ENCODE results near the gene CCDC38. TPM values are rescaled to one million over a fixed set of nuclear protein-coding genes. Genes with fewer than 3 reads are reported as not detected.
A peak's percentile ranks its signal among the peaks of the same experiment; 100 is the strongest.

Gene CCDC38
- total RNA-seq, 1 experiment from 2014 or later = 0.35 TPM

GRCh38 chr12:95978774-95979173 lies 36.4 kb upstream of the CCDC38 start:
- Histone ChIP-seq H3K36me3 (ENCODE audit: low read depth) (no peaks in the 10 kb centered on the region), H2AFZ (no peak overlapping the region), H3K4me1 (replicated peaks; ENCODE audit: insufficient read depth) (peaks cover 4% of the 10 kb centered on the region), H3K4me3 (no peak overlapping the region), H3F3A (ENCODE audit: insufficient read depth, low read depth) (no peaks in the 10 kb centered on the region), H3K27me3 (ENCODE audit: insufficient read depth, low read depth) (no peaks in the 10 kb centered on the region), H3K27ac (no peak overlapping the region), H3K9me3 (ENCODE audit: insufficient read depth, low read depth) (no peaks in the 10 kb centered on the region), H3K4me2 (no peak overlapping the region), H3K79me2 (ENCODE audit: low read depth) (no peaks in the 10 kb centered on the region), H3K9me2 (ENCODE audit: insufficient read depth) (no peaks in the 10 kb centered on the region), H4K20me1 (ENCODE audit: insufficient read depth) (no peaks in the 10 kb centered on the region)
- intact Hi-C loops (cut with micrococcal nuclease; ENCODE audit: unreplicated experiment) = no loop called here
- ChIA-PET POLR2A (ENCODE audit: unreplicated experiment) (no interaction called here), CTCF (no interaction called here)
- TF ChIP-seq EZH2 (IDR thresholded peaks at IDR 0.05; ENCODE audit: low read depth) = no peak
- DNase-seq = no peak
- BruUV-seq (replicated peaks) = no TSS peak

- no peak for TF ChIP-seq CTCF (conservative IDR thresholded peaks at IDR 0.05)
- H3K36me3 ChIP-seq (ENCODE audit: low read depth) = no peaks in the 10 kb centered on the region
- BruUV-seq (replicated peaks) = no TSS peak
- H3K4me2 ChIP-seq = no peak overlapping the region
- H2AFZ ChIP-seq = no peak overlapping the region
- no peaks in the 10 kb centered on the region for H3K9me2 ChIP-seq (ENCODE audit: insufficient read depth)
- ChIA-PET CTCF (no interaction called here), POLR2A (ENCODE audit: unreplicated experiment) (no interaction called here)
- H3K79me2 ChIP-seq (ENCODE audit: low read depth) = no peaks in the 10 kb centered on the region
- peaks cover 4% of the 10 kb centered on the region for H3K4me1 ChIP-seq (replicated peaks; ENCODE audit: insufficient read depth)
- no peak overlapping the region for H3K4me3 ChIP-seq
- intact Hi-C loops (cut with micrococcal nuclease; ENCODE audit: unreplicated experiment) = no loop called here
- no peaks in the 10 kb centered on the region for H3K9me3 ChIP-seq (ENCODE audit: insufficient read depth, low read depth)
- no peak for DNase-seq
- H3K27me3 ChIP-seq (ENCODE audit: insufficient read depth, low read depth) = no peaks in the 10 kb centered on the region
- no peaks in the 10 kb centered on the region for H4K20me1 ChIP-seq (ENCODE audit: insufficient read depth)
- no peak overlapping the region for H3K27ac ChIP-seq
- no peaks in the 10 kb centered on the region for H3F3A ChIP-seq (ENCODE audit: insufficient read depth, low read depth)
These were observed 35.9 kb upstream of the CCDC38 start for GRCh38 chr12:95978351-95978750.

GRCh38 chr12:95977764-95978305 lies 35.4 kb upstream of the CCDC38 start:
- Histone ChIP-seq H3K9me2 (ENCODE audit: insufficient read depth) (no peaks in the 10 kb centered on the region), H3K4me2 (no peak overlapping the region), H2AFZ (no peak overlapping the region), H3K27ac (no peak overlapping the region), H3K9me3 (ENCODE audit: insufficient read depth, low read depth) (no peaks in the 10 kb centered on the region), H3K27me3 (ENCODE audit: insufficient read depth, low read depth) (no peaks in the 10 kb centered on the region), H3K36me3 (ENCODE audit: low read depth) (no peaks in the 10 kb centered on the region), H4K20me1 (ENCODE audit: insufficient read depth) (no peaks in the 10 kb centered on the region), H3K79me2 (ENCODE audit: low read depth) (no peaks in the 10 kb centered on the region), H3K4me1 (replicated peaks; ENCODE audit: insufficient read depth) (peaks cover 4% of the 10 kb centered on the region), H3K4me3 (no peak overlapping the region), H3F3A (ENCODE audit: insufficient read depth, low read depth) (no peaks in the 10 kb centered on the region)
- no peak for DNase-seq
- CTCF ChIA-PET = no interaction called here
- POLR2A ChIA-PET (ENCODE audit: unreplicated experiment) = no interaction called here
- intact Hi-C loops (cut with micrococcal nuclease; ENCODE audit: unreplicated experiment) = no loop called here
- TF ChIP-seq CTCF (conservative IDR thresholded peaks at IDR 0.05) (no peak), EZH2 (IDR thresholded peaks at IDR 0.05; ENCODE audit: low read depth) (no peak)
- BruUV-seq (replicated peaks) = no TSS peak

- H3F3A ChIP-seq (ENCODE audit: insufficient read depth, low read depth) = no peaks in the 10 kb centered on the region
- no TSS peak for BruUV-seq (replicated peaks)
- no peaks in the 10 kb centered on the region for H3K27me3 ChIP-seq (ENCODE audit: insufficient read depth, low read depth)
- intact Hi-C loops (cut with micrococcal nuclease; ENCODE audit: unreplicated experiment) = no loop called here
- H2AFZ ChIP-seq = no peak overlapping the region
- no peak overlapping the region for H3K4me3 ChIP-seq
- no peaks in the 10 kb centered on the region for H4K20me1 ChIP-seq (ENCODE audit: insufficient read depth)
- H3K4me2 ChIP-seq = no peak overlapping the region
- no peaks in the 10 kb centered on the region for H3K36me3 ChIP-seq (ENCODE audit: low read depth)
- H3K79me2 ChIP-seq (ENCODE audit: low read depth) = no peaks in the 10 kb centered on the region
- ChIA-PET POLR2A (ENCODE audit: unreplicated experiment) (no interaction called here), CTCF (no interaction called here)
- peaks cover 4% of the 10 kb centered on the region for H3K4me1 ChIP-seq (replicated peaks; ENCODE audit: insufficient read depth)
- TF ChIP-seq EZH2 (IDR thresholded peaks at IDR 0.05; ENCODE audit: low read depth) (no peak), CTCF (conservative IDR thresholded peaks at IDR 0.05) (no peak)
- peak in 1 of 2 experiments; percentile 40 for DNase-seq
- H3K9me3 ChIP-seq (ENCODE audit: insufficient read depth, low read depth) = no peaks in the 10 kb centered on the region
- no peak overlapping the region for H3K27ac ChIP-seq
- H3K9me2 ChIP-seq (ENCODE audit: insufficient read depth) = no peaks in the 10 kb centered on the region
These were observed 34.0 kb upstream of the CCDC38 start for GRCh38 chr12:95976416-95976832.
